ENCODE results near the gene HNRNPL. TPM values are rescaled to one million over a fixed set of nuclear protein-coding genes. Genes with fewer than 3 reads are reported as not detected.

HNRNPL gene
- total and polyA plus RNA-seq, 2 donors (not counting 1 experiment from before 2014, with no cell fraction given), result 292 to 418 TPM

DNA sequence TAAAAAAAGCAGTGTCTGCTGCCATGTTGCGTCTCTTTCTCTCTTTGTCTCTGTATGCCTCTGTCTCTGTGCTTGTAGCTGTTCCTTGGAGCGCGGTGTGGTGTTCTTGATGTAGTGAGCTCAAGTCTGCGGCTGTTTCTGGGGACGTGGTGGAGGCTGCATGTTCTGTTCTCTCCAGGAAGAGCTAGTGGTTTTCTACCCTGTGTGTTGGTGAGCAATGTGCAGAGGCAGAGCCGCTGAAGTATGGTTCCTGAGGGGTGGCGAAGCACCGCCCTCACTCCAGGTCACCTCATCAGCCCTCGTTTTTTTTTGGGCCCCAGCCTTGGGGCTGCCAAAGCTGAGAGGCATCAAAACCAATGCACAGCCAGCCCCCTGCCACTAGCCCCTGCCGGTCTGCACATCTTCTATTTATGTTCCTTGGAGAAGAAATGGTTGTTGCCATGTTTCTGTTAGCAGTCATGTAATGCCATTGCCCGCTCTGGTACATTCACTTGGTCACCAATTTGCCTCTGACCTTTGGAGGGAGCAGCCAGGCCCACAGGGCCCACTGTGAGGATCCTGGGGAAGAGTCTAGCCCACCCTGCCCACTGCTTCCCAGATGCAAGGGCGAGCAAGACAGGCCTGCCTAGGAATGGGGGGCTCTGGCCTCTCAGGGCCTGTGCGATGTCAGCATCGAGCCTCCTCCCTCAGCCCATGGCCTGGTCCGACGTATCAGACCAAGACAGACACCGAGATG is 7.2 kb downstream of the HNRNPL start:
- ChIA-PET CTCF (interaction anchor here (0.6 to 1.3 kb wide), 8 partner anchors 11 to 194 kb away, joined by 3 to 7 read pairs (median 3); partner anchors contain the start of genes ECH1 and NFKBIB), POLR2A (interaction anchor here (0.6 to 1.2 kb wide), 5 partner anchors 10 to 27 kb away, joined by 3 to 9 read pairs (median 4); no protein-coding TSS in a partner anchor)
- intact Hi-C loops (cut with micrococcal nuclease), result no loop called here
- H3K9me3 ChIP-seq (ENCODE audit: control extremely low read depth in 1 of 3, control insufficient read depth in 2 of 3, insufficient read depth in 1 of 3, low read length in 2 of 3), result no peaks in the 10 kb centered on the region
- no peak for TF ChIP-seq EZH2 (IDR thresholded peaks at IDR 0.05; ENCODE audit: borderline replicate concordance, insufficient read depth, low read depth, low read length, poor library complexity, severe bottlenecking)
- TF ChIP-seq, protein P1, sequence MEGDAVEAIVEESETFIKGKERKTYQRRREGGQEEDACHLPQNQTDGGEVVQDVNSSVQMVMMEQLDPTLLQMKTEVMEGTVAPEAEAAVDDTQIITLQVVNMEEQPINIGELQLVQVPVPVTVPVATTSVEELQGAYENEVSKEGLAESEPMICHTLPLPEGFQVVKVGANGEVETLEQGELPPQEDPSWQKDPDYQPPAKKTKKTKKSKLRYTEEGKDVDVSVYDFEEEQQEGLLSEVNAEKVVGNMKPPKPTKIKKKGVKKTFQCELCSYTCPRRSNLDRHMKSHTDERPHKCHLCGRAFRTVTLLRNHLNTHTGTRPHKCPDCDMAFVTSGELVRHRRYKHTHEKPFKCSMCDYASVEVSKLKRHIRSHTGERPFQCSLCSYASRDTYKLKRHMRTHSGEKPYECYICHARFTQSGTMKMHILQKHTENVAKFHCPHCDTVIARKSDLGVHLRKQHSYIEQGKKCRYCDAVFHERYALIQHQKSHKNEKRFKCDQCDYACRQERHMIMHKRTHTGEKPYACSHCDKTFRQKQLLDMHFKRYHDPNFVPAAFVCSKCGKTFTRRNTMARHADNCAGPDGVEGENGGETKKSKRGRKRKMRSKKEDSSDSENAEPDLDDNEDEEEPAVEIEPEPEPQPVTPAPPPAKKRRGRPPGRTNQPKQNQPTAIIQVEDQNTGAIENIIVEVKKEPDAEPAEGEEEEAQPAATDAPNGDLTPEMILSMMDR (IDR thresholded peaks at IDR 0.05), result no peak
- H2AFZ ChIP-seq (ENCODE audit: insufficient read depth, low read depth, low read length, poor library complexity, severe bottlenecking), result no peak overlapping the region
- no peaks in the 10 kb centered on the region for H3K27me3 Mint-ChIP-seq
- peak; percentile 80 for ATAC-seq (ENCODE audit: low read depth)
- H3K9me3 Mint-ChIP-seq (ENCODE audit: insufficient read depth), result no peaks in the 10 kb centered on the region
- WGBS (ENCODE audit: insufficient coverage), result 32% methylated on average over 12 of the region's 17 CpGs
- peaks cover 57% of the 10 kb centered on the region for H3K4me1 Mint-ChIP-seq
- no peak overlapping the region for H3K4me3 ChIP-seq (ENCODE audit: control extremely low read depth in 1 of 5, extremely low read depth in 1 of 5, insufficient read depth in 1 of 5, low read depth in 2 of 5, low read length in 4 of 5)
- peak overlapping the region; percentile 32 to 37 for H3K27ac ChIP-seq (ENCODE audit: low read length in 2 of 2)
- peaks cover 82% of the 10 kb centered on the region for H3K79me2 ChIP-seq (ENCODE audit: control insufficient read depth, insufficient read depth, low read length)
- peak overlapping the region; percentile 83 for H3K27ac Mint-ChIP-seq
- DNase-seq, result peak; percentile 69
- H4K20me1 ChIP-seq (ENCODE audit: control insufficient read depth, insufficient read depth, low read length, poor library complexity, severe bottlenecking), result peaks cover 100% of the 10 kb centered on the region
- H3K4me1 ChIP-seq (ENCODE audit: control insufficient read depth in 2 of 2, insufficient read depth in 2 of 2, low read length in 2 of 2), result peaks cover 45 to 50% of the 10 kb centered on the region in 2 donors
- peak overlapping the region; percentile 66 for H3K4me3 Mint-ChIP-seq
- peak overlapping the region; percentile 43 for H3K4me2 ChIP-seq (replicated peaks; ENCODE audit: low read depth, low read length, poor library complexity, severe bottlenecking)
- H3K9ac ChIP-seq (ENCODE audit: low read length), result no peak overlapping the region
- H3K27me3 ChIP-seq (replicated peaks in 1 of 4; ENCODE audit: control extremely low read depth in 1 of 4, control insufficient read depth in 3 of 4, insufficient read depth in 4 of 4, low read length in 3 of 4), result no peaks in the 10 kb centered on the region
- H3K36me3 ChIP-seq (replicated peaks in 1 of 2; ENCODE audit: control extremely low read depth in 1 of 2, control insufficient read depth in 1 of 2, extremely low read depth in 1 of 2, insufficient read depth in 2 of 2, low read length in 1 of 2), result peaks cover 21 to 97% of the 10 kb centered on the region in 2 experiments
